Measurements from ENCODE around the gene STIM1.

Gene STIM1

GRCh38 chr11:3925513-3925912, 70.0 kb downstream of the STIM1 start:
- DNase-seq, result no peak

GRCh38 chr11:3926458-3927095, 71.1 kb downstream of the STIM1 start:
- no peak for DNase-seq

GRCh38 chr11:3927129-3927796, 71.8 kb downstream of the STIM1 start:
- no peak for DNase-seq

DNA sequence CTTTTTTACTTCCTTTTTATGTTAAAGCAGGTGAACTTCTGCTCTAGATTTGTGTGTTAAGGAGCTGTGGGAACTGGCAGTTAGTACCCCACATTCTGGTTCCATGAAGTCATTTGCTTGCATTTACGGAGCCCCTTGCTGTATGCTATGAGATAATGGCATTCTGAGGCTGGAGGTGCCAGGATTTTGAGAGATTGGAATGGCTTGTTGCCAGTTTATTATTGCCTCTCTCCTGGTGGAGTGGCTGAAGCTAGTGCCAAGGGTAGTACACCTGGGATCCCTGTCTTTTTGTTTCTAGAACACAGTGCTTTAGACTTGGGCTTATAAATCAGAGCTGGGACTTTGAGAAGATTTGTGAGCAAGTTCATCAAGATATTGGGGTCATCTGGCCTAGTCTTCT, 73.8 kb downstream of the STIM1 start:
- no peak for DNase-seq

DNA sequence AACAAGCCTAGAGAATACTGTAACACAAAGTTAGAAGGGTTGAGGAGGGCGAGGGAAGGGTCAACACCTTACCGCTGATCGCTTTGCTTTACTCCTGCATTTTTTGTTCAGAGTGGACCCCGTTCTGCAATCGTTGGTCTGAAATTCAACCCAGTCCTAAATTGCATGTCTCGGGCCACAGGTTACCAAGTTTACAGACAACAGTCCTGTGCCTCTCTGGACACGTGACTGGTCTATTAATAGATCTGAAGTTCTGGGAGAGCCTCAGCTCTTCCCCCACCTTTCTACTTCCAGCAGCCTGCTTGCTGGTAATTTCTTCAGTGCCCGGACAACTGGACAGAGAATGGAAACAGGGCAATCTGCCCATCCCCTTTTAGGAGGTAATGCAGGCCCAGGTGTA, 74.2 kb downstream of the STIM1 start:
- no peak for DNase-seq

DNA sequence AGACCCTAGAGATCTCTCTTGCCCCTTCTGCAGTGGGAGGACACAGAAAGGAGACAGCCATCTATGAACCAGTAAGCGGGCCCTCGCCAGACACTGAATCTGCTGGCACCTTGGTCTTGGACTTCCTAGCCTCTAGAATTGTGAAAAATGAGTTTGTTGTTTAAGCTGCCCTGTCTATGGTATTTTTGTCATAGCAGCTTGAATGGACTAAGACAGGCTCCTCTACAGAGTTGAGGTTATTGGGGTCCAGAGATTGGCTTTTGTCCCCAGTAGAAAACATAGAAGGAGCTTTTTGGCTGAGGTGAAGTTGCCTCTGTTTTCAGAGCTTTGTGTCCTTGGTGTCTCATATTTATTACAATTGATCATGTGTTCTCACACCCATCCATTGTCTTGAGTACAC, 77.2 kb downstream of the STIM1 start:
- no peak for DNase-seq

- DNase-seq, result no peak
These were observed 77.7 kb downstream of the STIM1 start for GRCh38 chr11:3933165-3933628.

DNA sequence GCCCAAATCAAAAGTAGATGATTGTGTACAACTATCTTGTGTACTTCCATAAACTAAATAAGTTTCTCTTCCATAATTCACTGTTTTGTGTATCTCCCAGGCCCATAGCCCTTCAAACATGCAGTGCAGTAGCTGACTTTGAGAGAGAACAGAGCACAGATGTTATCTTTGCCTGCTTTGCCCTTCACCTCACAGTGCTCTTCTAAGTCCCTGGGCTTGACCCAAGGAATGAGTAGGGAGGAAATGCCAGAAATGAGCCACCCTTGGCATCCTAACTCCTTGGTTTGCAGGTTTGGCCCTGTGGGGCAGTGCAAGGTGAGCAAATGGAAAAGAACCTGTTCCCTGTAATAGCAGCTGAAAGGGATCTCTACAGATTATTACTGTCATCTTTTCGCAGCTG, 79.2 kb downstream of the STIM1 start:
- no peak for DNase-seq

GRCh38 chr11:3936517-3936916, 81.1 kb downstream of the STIM1 start:
- no peak for DNase-seq

DNA sequence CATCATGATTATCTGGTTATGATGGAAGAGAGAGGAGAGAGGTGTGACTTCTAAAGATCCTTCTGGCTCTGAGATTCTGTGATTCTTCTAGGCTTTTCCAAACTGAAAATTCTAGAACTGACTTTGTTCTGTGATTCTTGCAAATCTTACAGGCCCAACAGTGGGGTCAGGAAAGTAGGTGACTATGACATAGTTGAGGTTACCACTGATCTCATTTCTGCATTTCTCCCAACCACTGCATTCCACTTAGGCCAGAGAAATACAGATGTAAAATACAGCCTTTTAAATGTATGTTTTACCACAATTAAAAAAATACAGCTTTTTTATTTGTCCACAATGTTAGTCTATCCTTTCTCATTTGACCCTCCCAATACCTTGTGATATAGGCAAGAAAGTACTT, 83.7 kb downstream of the STIM1 start:
- DNase-seq, result no peak

GRCh38 chr11:3939651-3940190, 84.3 kb downstream of the STIM1 start:
- no peak for DNase-seq

DNA sequence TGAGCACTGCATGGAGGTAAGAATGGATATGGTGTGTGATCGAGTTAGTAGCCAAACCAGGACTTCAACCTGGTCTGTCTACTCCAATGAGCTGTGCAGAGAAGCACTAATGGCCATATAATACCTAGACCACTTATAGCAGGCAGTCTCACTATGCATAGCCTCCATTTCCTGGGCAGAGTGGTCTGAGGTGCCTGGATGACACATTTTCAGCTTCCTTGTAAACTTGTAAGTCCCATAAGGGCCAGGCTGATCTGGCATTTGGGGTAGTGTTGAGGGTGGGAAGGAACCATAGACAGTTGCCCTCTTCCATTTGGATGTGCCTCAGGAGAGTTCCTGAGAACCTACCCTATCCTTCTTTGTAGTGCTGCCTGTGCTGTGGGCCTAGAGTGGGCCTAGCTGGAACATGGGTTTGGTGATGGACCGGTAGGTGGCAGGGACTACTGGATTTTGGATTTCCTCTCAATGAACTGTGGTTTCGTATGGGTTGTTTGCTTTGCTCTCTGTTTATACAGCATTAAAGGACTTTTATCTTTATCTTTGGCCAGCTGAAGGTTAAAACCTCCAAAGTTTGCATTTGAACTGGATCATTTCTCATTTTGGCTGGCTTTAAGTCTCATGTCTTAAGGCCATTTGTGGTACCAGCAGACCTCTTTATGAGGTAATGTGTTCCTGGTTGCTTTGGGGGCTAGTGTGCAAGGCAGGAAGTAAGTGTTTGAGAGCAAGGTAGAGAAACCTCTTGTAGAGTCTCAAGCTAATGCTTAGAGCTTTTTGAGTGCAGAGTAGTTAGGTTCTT, 86.9 kb downstream of the STIM1 start:
- DNase-seq, result no peak

DNA sequence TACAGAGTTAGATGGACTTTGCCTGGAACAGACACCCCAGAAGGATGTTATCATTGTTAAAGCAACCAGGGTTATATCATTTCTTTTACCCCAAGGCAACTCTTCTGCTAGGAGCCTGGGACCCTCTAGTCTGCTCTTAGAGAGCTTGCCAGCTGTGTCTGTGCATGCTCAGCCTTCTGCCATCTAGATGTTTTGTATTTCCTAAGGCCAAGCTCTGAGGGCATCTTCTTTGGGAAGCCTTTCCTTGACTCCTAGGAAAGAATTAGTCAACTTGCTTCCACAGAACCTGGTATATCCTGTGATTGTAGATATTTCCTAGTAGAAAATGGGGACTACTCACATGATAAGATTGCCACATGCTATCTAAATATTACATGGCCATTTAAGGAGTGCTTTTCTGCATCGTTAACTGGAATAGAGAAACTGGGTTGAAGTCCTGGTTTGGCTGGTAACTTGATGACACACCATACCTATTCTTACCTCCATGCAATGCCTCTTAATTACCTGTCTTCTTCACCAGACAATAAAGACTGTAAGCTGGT, 87.6 kb downstream of the STIM1 start:
- DNase-seq, result no peak

DNA sequence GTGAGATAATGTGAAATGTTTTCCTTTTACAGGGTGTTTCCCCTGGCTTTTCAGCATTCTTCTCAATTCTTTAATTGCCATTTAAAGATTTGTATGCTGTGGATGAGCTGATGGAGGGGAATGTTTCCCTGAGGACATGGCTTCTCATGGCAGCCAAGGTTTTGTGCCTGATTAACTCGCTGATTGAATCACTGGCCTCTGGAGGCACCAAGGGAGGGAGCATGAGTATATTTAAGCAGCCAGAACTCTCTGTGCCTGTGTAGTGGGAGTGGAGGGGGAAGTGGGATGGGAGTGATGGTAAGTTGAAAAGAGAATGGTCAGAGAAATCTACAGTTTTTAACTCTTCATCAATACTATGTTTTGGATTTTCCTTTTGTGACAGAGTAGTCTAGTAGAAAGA, 88.7 kb downstream of the STIM1 start:
- no peak for DNase-seq

- no peak for DNase-seq
These were observed 91.1 kb downstream of the STIM1 start for GRCh38 chr11:3946455-3947017.

- peak; percentile 57 for DNase-seq
These were observed 91.6 kb downstream of the STIM1 start for GRCh38 chr11:3947061-3947460.

GRCh38 chr11:3949125-3949524, 93.7 kb downstream of the STIM1 start:
- DNase-seq, result no peak

DNA sequence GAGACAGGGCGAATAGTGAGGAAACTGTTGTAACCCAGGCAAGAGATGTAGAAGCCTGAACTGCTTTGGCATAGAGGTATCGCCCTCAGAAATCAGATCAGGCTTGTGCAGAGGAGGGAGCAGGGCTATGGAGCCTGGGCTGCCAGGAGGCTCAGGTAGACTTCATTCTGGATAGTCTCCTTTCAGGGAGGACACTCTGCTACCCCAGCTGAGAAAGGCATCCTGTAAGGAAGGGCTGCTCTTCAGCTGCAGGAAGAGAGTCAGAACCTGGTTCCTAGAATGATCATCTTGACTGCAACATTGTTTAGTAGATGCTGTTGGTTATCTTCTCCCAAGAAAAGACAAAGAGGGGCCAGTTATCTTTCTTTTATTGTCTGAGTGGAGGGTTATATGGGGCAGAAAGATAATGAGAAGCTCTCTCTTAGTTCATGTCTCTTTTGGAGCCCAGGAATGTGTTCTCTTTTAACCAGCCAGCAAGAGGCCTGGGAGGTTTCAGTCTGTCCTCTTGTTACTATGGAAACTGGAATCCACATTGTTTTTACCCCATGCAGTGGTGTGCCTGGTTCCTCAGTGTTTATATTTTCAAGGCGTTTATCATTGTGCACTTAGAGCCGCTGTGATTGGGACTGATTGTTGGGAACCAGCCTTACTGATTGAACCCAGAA, 95.7 kb downstream of the STIM1 start:
- DNase-seq, result no peak

GRCh38 chr11:3952715-3953114, 97.3 kb downstream of the STIM1 start:
- no peak for DNase-seq

GRCh38 chr11:3953327-3953726, 97.9 kb downstream of the STIM1 start:
- no peak for DNase-seq

DNA sequence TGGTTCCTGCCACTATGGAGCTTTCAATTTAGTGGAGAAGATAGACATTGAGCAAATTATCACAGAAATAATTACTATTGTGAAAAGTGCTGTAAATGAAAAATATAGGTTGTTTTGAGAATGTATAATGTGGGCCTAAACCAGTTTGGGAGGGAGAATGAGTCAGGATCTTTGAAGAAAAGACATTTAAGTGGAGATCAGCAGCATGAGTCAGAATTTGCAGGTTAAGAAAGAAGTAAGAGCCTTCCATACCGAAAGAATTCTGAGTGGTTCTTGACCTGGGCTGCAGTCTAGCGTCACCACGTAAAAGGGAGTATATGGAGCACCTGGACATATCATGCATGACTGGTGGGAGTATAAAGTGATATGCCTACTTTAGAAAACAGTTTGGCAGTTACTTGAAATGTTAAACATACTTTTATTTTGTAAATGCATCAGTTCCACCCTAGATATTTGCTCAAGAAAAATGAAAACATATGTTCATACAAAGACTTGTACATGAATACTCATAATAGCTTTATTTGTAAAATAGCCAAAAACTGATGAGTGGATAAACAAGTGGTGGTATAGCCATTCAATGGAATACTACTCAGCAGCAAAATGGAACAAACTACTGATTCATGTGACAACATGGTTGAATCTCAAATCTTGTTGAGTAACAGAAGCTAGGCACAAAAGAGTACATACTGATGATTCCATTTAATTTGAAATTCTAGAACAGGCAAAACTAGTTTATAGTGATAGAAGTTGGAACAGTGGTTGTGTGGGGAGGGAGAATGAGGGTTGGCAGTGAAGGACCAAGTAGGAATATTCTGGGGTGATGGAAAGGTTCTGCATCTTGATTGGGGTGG, 99.2 kb downstream of the STIM1 start:
- DNase-seq, result no peak

DNA sequence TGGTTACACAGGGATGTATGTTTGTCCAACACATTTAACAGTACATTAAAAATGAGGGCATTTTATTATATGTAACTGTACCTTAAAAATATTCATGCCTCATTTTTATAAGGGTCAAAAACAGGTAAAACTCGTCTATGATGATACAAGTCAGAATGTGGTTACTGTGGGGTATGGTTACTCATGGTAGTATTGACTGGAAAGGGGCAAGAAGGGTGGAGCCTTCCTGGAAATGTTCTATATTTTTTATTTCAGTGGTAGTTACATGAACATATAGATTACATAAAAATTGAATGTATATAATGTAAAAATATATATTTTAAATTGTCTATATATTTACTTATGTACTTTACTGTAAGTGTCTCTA, 99.8 kb downstream of the STIM1 start:
- no peak for DNase-seq

All from activated gamma-delta T cell treated with Interleukin-2 at 50 U/mL for 16 hours (primary cell).